Thyroid gland (tissue), 4 donors: ENCODE results near the gene CEP170.
"Not testable (repeated sequence)": the region's sequence is repeated elsewhere in the genome, so short reads cannot be mapped to it uniquely, and the experiment has no call there.

Experiments used
- POLR2A ChIP-seq, 2 donors: fragments of 450-650 bp; IDR thresholded peaks; one replicate each; pipeline ENCODE4 v1.6.1; 2017; ENCODE audit warnings: antibody characterized with exemption in 2 of 2, mild to moderate bottlenecking in 2 of 2, moderate library complexity in 1 of 2
- TF ChIP-seq, protein P1 (sequence below), 6 experiments: fragments of 200-600 bp in 3 of 6; fragments of 450-650 bp in 3 of 6; sonication (generic) in 3 of 6; IDR thresholded peaks; one replicate each; pipeline ENCODE4 v1.5.1; 2016 to 2019; ENCODE audit warnings: antibody characterized with exemption in 6 of 6, mild to moderate bottlenecking in 2 of 6, inconsistent platforms in 1 of 6, moderate library complexity in 1 of 6

DNA sequence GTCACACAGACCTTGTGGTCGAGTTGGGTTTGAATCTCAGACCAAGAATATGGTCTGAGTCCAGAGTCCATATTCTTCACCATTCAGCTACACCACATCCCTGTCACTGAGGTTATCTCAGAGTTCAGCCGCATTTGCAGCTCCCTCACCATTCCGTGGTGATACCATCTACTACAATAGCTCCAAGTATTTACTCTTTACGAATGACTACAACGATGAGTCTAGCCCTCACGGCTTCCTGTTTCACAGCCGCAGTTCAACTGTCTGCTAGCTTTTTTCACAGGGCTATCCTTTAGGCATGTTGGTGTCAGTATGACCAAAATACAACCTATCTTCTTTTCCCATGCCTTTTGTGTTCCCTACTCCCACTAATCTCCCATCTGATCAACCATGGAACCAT lies 104.2 kb downstream of the CEP170 start:
- TF ChIP-seq, protein P1, sequence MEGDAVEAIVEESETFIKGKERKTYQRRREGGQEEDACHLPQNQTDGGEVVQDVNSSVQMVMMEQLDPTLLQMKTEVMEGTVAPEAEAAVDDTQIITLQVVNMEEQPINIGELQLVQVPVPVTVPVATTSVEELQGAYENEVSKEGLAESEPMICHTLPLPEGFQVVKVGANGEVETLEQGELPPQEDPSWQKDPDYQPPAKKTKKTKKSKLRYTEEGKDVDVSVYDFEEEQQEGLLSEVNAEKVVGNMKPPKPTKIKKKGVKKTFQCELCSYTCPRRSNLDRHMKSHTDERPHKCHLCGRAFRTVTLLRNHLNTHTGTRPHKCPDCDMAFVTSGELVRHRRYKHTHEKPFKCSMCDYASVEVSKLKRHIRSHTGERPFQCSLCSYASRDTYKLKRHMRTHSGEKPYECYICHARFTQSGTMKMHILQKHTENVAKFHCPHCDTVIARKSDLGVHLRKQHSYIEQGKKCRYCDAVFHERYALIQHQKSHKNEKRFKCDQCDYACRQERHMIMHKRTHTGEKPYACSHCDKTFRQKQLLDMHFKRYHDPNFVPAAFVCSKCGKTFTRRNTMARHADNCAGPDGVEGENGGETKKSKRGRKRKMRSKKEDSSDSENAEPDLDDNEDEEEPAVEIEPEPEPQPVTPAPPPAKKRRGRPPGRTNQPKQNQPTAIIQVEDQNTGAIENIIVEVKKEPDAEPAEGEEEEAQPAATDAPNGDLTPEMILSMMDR (IDR thresholded peaks at IDR 0.05) = not testable (repeated sequence)
- TF ChIP-seq POLR2A (IDR thresholded peaks at IDR 0.05) = not testable (repeated sequence)
